ENCODE results near the gene C10orf71. TPM values are rescaled to one million over a fixed set of nuclear protein-coding genes. Genes with fewer than 3 reads are reported as not detected.

Gene C10orf71
- total and polyA plus RNA-seq, 11 donors, result 6.6 to 228 (median 112) TPM

DNA sequence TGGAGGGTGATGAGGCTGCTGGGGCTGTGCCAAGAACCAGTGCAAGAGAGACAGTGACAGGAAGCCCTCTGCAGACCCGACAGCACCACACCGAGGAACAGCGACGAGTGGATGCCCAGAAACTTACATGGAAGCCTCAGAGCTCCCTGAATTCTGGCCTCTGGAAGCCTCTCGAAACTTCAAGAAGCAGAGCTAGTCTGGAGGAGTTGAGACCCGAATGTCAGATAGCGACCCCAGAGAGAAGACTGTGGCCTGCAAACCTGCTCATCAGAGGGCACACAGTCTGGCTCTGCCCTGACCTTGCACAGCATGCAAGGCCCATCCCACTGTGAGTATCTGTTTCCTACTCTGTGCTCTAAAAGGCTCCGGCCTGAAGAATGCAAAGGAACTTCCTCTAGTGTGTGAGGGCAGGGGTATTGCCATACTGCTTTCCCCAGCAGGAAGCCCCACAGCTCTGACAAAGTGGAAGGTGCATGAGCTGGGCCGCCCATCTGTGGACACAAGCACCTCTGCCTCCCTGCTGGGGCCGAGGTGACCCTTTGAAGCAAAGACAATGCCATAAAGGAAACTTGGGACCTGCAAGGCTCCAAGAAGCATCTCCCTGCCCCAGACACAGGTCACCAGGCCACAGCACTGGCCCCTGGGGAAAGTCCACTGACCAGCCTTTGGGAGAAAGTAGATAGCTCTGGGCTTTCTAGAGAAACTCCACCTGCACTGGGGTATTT lies 10.5 kb upstream of the C10orf71 start:
- Histone ChIP-seq H3K27me3 (no peaks in the 10 kb centered on the region), H3K4me3 (no peak overlapping the region), H3K27ac (no peak overlapping the region), H3K4me1 (peaks cover 0 to 28% (median 11%) of the 10 kb centered on the region in 12 donors), H3K36me3 (no peaks in the 10 kb centered on the region), H3K9me3 (no peaks in the 10 kb centered on the region)
- intact Hi-C loops (cut with DNase I), result no loop called here
- DNase-seq, result peak in 1 of 5 donors; percentile 27
- peak in 1 of 4 donors; percentile 31 for ATAC-seq
- 70 to 89% (median 72%) methylated on average over 4 to 10 of the region's 10 CpGs for WGBS, 4 donors
- no peak for TF ChIP-seq POLR2A (IDR thresholded peaks at IDR 0.05)
- TF ChIP-seq CTCF (IDR thresholded peaks at IDR 0.05), result no peak

DNA sequence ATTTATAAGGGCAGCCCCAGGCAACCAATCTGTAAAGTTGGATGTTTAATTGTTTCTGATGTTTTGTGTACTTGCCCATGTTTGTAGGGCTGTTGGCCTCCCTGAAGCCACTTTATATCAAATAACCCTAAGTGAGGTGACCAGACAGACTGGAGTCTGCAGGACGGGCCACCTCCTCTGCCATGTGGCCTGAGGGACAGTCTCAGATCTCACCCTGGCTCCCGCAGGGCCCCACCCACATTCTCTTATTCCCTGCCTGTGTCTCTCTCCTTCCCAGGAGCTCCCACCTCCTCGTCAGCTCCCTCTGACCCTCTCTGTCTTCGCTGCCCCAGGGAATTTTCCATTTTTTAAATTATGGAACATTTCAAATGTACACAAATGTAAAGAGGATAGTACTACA lies 9.5 kb upstream of the C10orf71 start:
- peak overlapping the region in 2 of 12 donors; percentile 25 to 49 for H3K27ac ChIP-seq

DNA sequence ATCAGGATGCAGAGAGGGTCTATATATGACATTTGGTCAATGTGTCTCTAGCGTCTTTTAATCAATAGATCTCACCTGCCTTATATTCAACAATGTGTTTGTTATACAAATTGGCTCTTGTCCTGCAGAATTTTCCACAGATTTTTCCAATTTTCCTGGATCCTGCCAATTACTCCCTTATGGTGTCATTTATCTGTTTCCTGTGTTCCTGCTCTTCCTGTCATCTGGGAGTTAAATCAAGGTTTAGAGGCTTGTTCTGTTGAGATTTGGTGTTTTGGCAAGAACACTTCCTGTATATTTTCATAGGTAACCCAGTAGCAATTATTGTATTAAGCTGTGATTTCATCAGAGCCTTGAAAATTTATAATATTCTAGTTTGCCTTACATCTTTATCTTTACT lies 8.8 kb upstream of the C10orf71 start:
- WGBS, 4 donors, result 44 to 61% (median 58%) methylated on average over 1 of the region's 1 CpG
- ATAC-seq (peak in 2 of 4 donors; percentile 42 to 67), DNase-seq (no peak)
- H3K36me3 ChIP-seq, result no peaks in the 10 kb centered on the region
- no peaks in the 10 kb centered on the region for H3K9me3 ChIP-seq
- H3K4me3 ChIP-seq, result no peak overlapping the region
- H3K27ac ChIP-seq, result peak overlapping the region in 9 of 12 donors; percentile 1 to 72 (median 50)
- peaks cover 0 to 37% (median 16%) of the 10 kb centered on the region in 12 donors for H3K4me1 ChIP-seq
- H3K27me3 ChIP-seq, result no peaks in the 10 kb centered on the region
- intact Hi-C loops (cut with DNase I), result loop anchor here in 1 of 10 donors (5.0 kb wide), 1 partner anchor 103 kb away; the partner anchor contains the start of gene TMEM273
- no peak for TF ChIP-seq POLR2A (IDR thresholded peaks at IDR 0.05)
- no peak for TF ChIP-seq CTCF (IDR thresholded peaks at IDR 0.05)

More for the DNA sequence above, 9.5 kb upstream of the C10orf71 start:
- TF ChIP-seq CTCF (IDR thresholded peaks at IDR 0.05), result no peak
- TF ChIP-seq POLR2A (IDR thresholded peaks at IDR 0.05), result no peak
- intact Hi-C loops (cut with DNase I), result no loop called here
- WGBS, 4 donors, result 53 to 61% (median 59%) methylated on average over 4 of the region's 4 CpGs
- Histone ChIP-seq H3K4me1 (peaks cover 0 to 32% (median 11%) of the 10 kb centered on the region in 12 donors), H3K4me3 (no peak overlapping the region), H3K36me3 (no peaks in the 10 kb centered on the region), H3K9me3 (no peaks in the 10 kb centered on the region), H3K27me3 (no peaks in the 10 kb centered on the region)
- ATAC-seq, result no peak
- no peak for DNase-seq

- peaks cover 0 to 40% (median 20%) of the 10 kb centered on the region in 12 donors for H3K4me1 ChIP-seq
- H3K9me3 ChIP-seq, result no peaks in the 10 kb centered on the region
- H3K4me3 ChIP-seq, result no peak overlapping the region
- H3K27me3 ChIP-seq, result no peaks in the 10 kb centered on the region
- no peak for TF ChIP-seq POLR2A (IDR thresholded peaks at IDR 0.05)
- no peak for TF ChIP-seq CTCF (IDR thresholded peaks at IDR 0.05)
- intact Hi-C loops (cut with DNase I), result loop anchor here in 1 of 10 donors (5.0 kb wide), 1 partner anchor 103 kb away; the partner anchor contains the start of gene TMEM273
- no peaks in the 10 kb centered on the region for H3K36me3 ChIP-seq
- DNase-seq, result no peak
- peak in 1 of 4 donors; percentile 44 for ATAC-seq
- 46 to 62% (median 52%) methylated on average over 3 of the region's 3 CpGs for WGBS, 4 donors
- peak overlapping the region in 9 of 12 donors; percentile 1 to 72 (median 50) for H3K27ac ChIP-seq
These were observed 8.4 kb upstream of the C10orf71 start for GRCh38 chr10:49290607-49291006.

Measured in heart left ventricle (tissue), 16 donors.